ENCODE data around the gene ZNF649.
"Not testable (repeated sequence)": the region's sequence is repeated elsewhere in the genome, so short reads cannot be mapped to it uniquely, and the experiment has no call there.

The ZNF649 gene

GRCh38 chr19:51904331-51905165, at the start of gene ZNF649:
Gene ZNF649, minus strand, starts transcription at chr19:51905017. Its CDS starts 4,910 bp downstream, at chr19:51900107.
- in situ Hi-C loops (cut with HindIII; ENCODE audit: low sequenced_read_pairs): no loop called here

- in situ Hi-C loops (cut with HindIII; ENCODE audit: low sequenced_read_pairs): no loop called here
Measured at GRCh38 chr19:51948975-51949374, 44.2 kb upstream of the ZNF649 start.

- in situ Hi-C loops (cut with HindIII; ENCODE audit: low sequenced_read_pairs): no loop called here
Measured at GRCh38 chr19:51946602-51947001, 41.8 kb upstream of the ZNF649 start.

GRCh38 chr19:51944798-51945552, 40.2 kb upstream of the ZNF649 start:
- in situ Hi-C loops (cut with HindIII; ENCODE audit: low sequenced_read_pairs): no loop called here

- in situ Hi-C loops (cut with HindIII; ENCODE audit: low sequenced_read_pairs): no loop called here
Measured at GRCh38 chr19:51938936-51939335, 34.1 kb upstream of the ZNF649 start.

GRCh38 chr19:51931921-51932320, 27.1 kb upstream of the ZNF649 start:
- in situ Hi-C loops (cut with HindIII; ENCODE audit: low sequenced_read_pairs): no loop called here

GRCh38 chr19:51927859-51928258, 23.0 kb upstream of the ZNF649 start:
- in situ Hi-C loops (cut with HindIII; ENCODE audit: low sequenced_read_pairs): no loop called here

GRCh38 chr19:51926784-51927741, 22.2 kb upstream of the ZNF649 start, which contains the start of gene ZNF613:
Gene ZNF613, plus strand, starts transcription at chr19:51927472. Its CDS starts 8,749 bp downstream, at chr19:51936221.
- in situ Hi-C loops (cut with HindIII; ENCODE audit: low sequenced_read_pairs): no loop called here

- in situ Hi-C loops (cut with HindIII; ENCODE audit: low sequenced_read_pairs): no loop called here
Measured at GRCh38 chr19:51926426-51926783, 21.6 kb upstream of the ZNF649 start.

- in situ Hi-C loops (cut with HindIII; ENCODE audit: low sequenced_read_pairs): no loop called here
Measured at GRCh38 chr19:51921949-51922348, 17.1 kb upstream of the ZNF649 start.

GRCh38 chr19:51919606-51920005, 14.8 kb upstream of the ZNF649 start:
- in situ Hi-C loops (cut with HindIII; ENCODE audit: low sequenced_read_pairs): no loop called here

GRCh38 chr19:51916167-51916566, 11.3 kb upstream of the ZNF649 start:
- in situ Hi-C loops (cut with HindIII; ENCODE audit: low sequenced_read_pairs): no loop called here

- in situ Hi-C loops (cut with HindIII; ENCODE audit: low sequenced_read_pairs): no loop called here
Measured at GRCh38 chr19:51915324-51915867, 10.6 kb upstream of the ZNF649 start.

- in situ Hi-C loops (cut with HindIII; ENCODE audit: low sequenced_read_pairs): not testable (repeated sequence)
Measured at GRCh38 chr19:51907981-51908380, 3.2 kb upstream of the ZNF649 start.

GRCh38 chr19:51906108-51906507, 1.3 kb upstream of the ZNF649 start:
- in situ Hi-C loops (cut with HindIII; ENCODE audit: low sequenced_read_pairs): not testable (repeated sequence)

- in situ Hi-C loops (cut with HindIII; ENCODE audit: low sequenced_read_pairs): not testable (repeated sequence)
Measured at GRCh38 chr19:51905639-51906038, 822 bp upstream of the ZNF649 start.

GRCh38 chr19:51905206-51905605, 389 bp upstream of the ZNF649 start:
- in situ Hi-C loops (cut with HindIII; ENCODE audit: low sequenced_read_pairs): no loop called here

- in situ Hi-C loops (cut with HindIII; ENCODE audit: low sequenced_read_pairs): no loop called here
Measured at GRCh38 chr19:51903192-51903591, 1.6 kb downstream of the ZNF649 start.

- in situ Hi-C loops (cut with HindIII; ENCODE audit: low sequenced_read_pairs): no loop called here
Measured at GRCh38 chr19:51901860-51902259, 3.0 kb downstream of the ZNF649 start.

GRCh38 chr19:51891193-51891747, 13.5 kb downstream of the ZNF649 start:
- in situ Hi-C loops (cut with HindIII; ENCODE audit: low sequenced_read_pairs): no loop called here

All from endothelial cell of hepatic sinusoid (primary cell).